ENCODE data around the gene ANKRD40. TPM values are rescaled to one million over a fixed set of nuclear protein-coding genes. Genes with fewer than 3 reads are reported as not detected.
A peak's percentile ranks its signal among the peaks of the same experiment; 100 is the strongest.

The ANKRD40 gene
- total and polyA plus RNA-seq, 4 donors, result 6.2 to 15.1 (median 9.7) TPM

GRCh38 chr17:50661348-50661747 lies 46.4 kb downstream of the ANKRD40 start:
- Histone ChIP-seq H3K9ac (ENCODE audit: low read depth in 1 of 2, low read length in 2 of 2) (no peak overlapping the region), H3K36me3 (ENCODE audit: control insufficient read depth in 4 of 4, insufficient read depth in 3 of 4, low read depth in 1 of 4, low read length in 3 of 4) (peaks cover 0 to 5% (median under 1%) of the 10 kb centered on the region in 4 donors), H3K4me1 (ENCODE audit: control insufficient read depth in 4 of 4, insufficient read depth in 4 of 4, low read length in 3 of 4) (peaks cover 28 to 65% (median 45%) of the 10 kb centered on the region in 4 donors), H3K9me3 (ENCODE audit: control insufficient read depth in 4 of 4, low read length in 3 of 4) (no peaks in the 10 kb centered on the region), H3K27me3 (ENCODE audit: control insufficient read depth in 4 of 4, insufficient read depth in 4 of 4, low read length in 3 of 4) (no peaks in the 10 kb centered on the region), H3K27ac (ENCODE audit: low read depth in 1 of 2, low read length in 2 of 2) (peak overlapping the region; percentile 79 to 94), H3K4me3 (ENCODE audit: low read depth in 1 of 3, low read length in 3 of 3) (no peak overlapping the region)
- TF ChIP-seq NR2F2 (IDR thresholded peaks at IDR 0.05) (no peak), HNF4G (IDR thresholded peaks at IDR 0.05) (no peak)
- WGBS, result 67% methylated on average over 5 of the region's 5 CpGs
- DNase-seq (ENCODE audit: low spot score), result no peak

- Histone ChIP-seq H3K27me3 (ENCODE audit: control insufficient read depth in 4 of 4, insufficient read depth in 4 of 4, low read length in 3 of 4) (no peaks in the 10 kb centered on the region), H3K36me3 (ENCODE audit: control insufficient read depth in 4 of 4, insufficient read depth in 3 of 4, low read depth in 1 of 4, low read length in 3 of 4) (peaks cover 0 to 6% (median under 1%) of the 10 kb centered on the region in 4 donors), H3K27ac (ENCODE audit: low read depth in 1 of 2, low read length in 2 of 2) (peak overlapping the region; percentile 79 to 94), H3K9ac (ENCODE audit: low read depth in 1 of 2, low read length in 2 of 2) (peak overlapping the region in 1 of 2 donors; percentile 17), H3K9me3 (ENCODE audit: control insufficient read depth in 4 of 4, low read length in 3 of 4) (no peaks in the 10 kb centered on the region), H3K4me3 (ENCODE audit: low read depth in 1 of 3, low read length in 3 of 3) (no peak overlapping the region), H3K4me1 (ENCODE audit: control insufficient read depth in 4 of 4, insufficient read depth in 4 of 4, low read length in 3 of 4) (peaks cover 28 to 67% (median 47%) of the 10 kb centered on the region in 4 donors)
- no peak for DNase-seq (ENCODE audit: low spot score)
- 84% methylated on average over 10 of the region's 10 CpGs for WGBS
- TF ChIP-seq TAF1 (conservative IDR thresholded peaks at IDR 0.05) (no peak), CTCF (IDR thresholded peaks at IDR 0.05; ENCODE audit: low read depth, low read length, missing input control) (no peak), REST (IDR thresholded peaks at IDR 0.05) (no peak), RAD21 (IDR thresholded peaks at IDR 0.05) (no peak)
Observed at GRCh38 chr17:50660887-50661345, 46.8 kb downstream of the ANKRD40 start.

GRCh38 chr17:50660042-50660886 lies 47.5 kb downstream of the ANKRD40 start:
- Histone ChIP-seq H3K27ac (ENCODE audit: low read depth in 1 of 2, low read length in 2 of 2) (peak overlapping the region; percentile 79 to 94), H3K9ac (ENCODE audit: low read depth in 1 of 2, low read length in 2 of 2) (peak overlapping the region in 1 of 2 donors; percentile 17), H3K27me3 (ENCODE audit: control insufficient read depth in 4 of 4, insufficient read depth in 4 of 4, low read length in 3 of 4) (no peaks in the 10 kb centered on the region), H3K36me3 (ENCODE audit: control insufficient read depth in 4 of 4, insufficient read depth in 3 of 4, low read depth in 1 of 4, low read length in 3 of 4) (peaks cover 0 to 6% (median under 1%) of the 10 kb centered on the region in 4 donors), H3K9me3 (ENCODE audit: control insufficient read depth in 4 of 4, low read length in 3 of 4) (no peaks in the 10 kb centered on the region), H3K4me1 (ENCODE audit: control insufficient read depth in 4 of 4, insufficient read depth in 4 of 4, low read length in 3 of 4) (peaks cover 28 to 67% (median 47%) of the 10 kb centered on the region in 4 donors), H3K4me3 (ENCODE audit: low read depth in 1 of 3, low read length in 3 of 3) (no peak overlapping the region)
- no peak for DNase-seq (ENCODE audit: low spot score)
- 41% methylated on average over 11 of the region's 11 CpGs for WGBS
- TF ChIP-seq JUND (IDR thresholded peaks at IDR 0.05), result no peak
- TF ChIP-seq HNF4A (conservative IDR thresholded peaks at IDR 0.05), result peak; percentile 35 to 58
- TF ChIP-seq TAF1 (conservative IDR thresholded peaks at IDR 0.05), result no peak
- TF ChIP-seq SP1 (IDR thresholded peaks at IDR 0.05), result peak; percentile 33
- TF ChIP-seq RAD21 (IDR thresholded peaks at IDR 0.05), result peak in 1 of 2 donors; percentile 32
- TF ChIP-seq HNF4G (IDR thresholded peaks at IDR 0.05), result no peak
- TF ChIP-seq FOXA2 (IDR thresholded peaks at IDR 0.05), result no peak
- TF ChIP-seq ATF3 (IDR thresholded peaks at IDR 0.05), result no peak
- peak; percentile 64 to 66 for TF ChIP-seq RXRA (IDR thresholded peaks at IDR 0.05)
- peak; percentile 20 for TF ChIP-seq YY1 (IDR thresholded peaks at IDR 0.05)
- TF ChIP-seq ZBTB33 (IDR thresholded peaks at IDR 0.05), result no peak
- TF ChIP-seq CTCF (IDR thresholded peaks at IDR 0.05; ENCODE audit: low read depth, low read length, missing input control), result no peak
- peak; percentile 51 for TF ChIP-seq NR2F2 (IDR thresholded peaks at IDR 0.05)
- TF ChIP-seq EGR1 (IDR thresholded peaks at IDR 0.05; ENCODE audit: low read depth in 2 of 2), result no peak
- peak in 1 of 2 donors; percentile 66 for TF ChIP-seq GABPA (IDR thresholded peaks at IDR 0.05 in 1 of 2, conservative IDR thresholded peaks at IDR 0.05 in 1 of 2)

All from liver (tissue), 9 donors.